GM23338 (cell line): ENCODE data around the gene GALNT6.

Experiments used
- CREB1 ChIP-seq: fragments of 250-450 bp; sonication (Bioruptor Pico); IDR thresholded peaks from 2 replicates; pipeline ENCODE4 v1.5.0; 2020; ENCODE audit warnings: low read depth, mild to moderate bottlenecking, moderate library complexity
- ETS1 ChIP-seq: IDR thresholded peaks from 2 replicates; pipeline ENCODE4 v1.6.1; 2016; ENCODE audit warnings: antibody characterized with exemption
- EZH2 ChIP-seq: fragments of 200-600 bp; sonication (generic); IDR thresholded peaks from one replicate; pipeline ENCODE4 v1.8.0; 2017; ENCODE audit warnings: antibody characterized with exemption, mild to moderate bottlenecking, low read depth; ENCODE audit not compliant: unreplicated experiment
- EZH2phosphoT487 ChIP-seq: fragments of 200-600 bp; sonication (generic); IDR thresholded peaks from one replicate; pipeline ENCODE4 v1.8.1; 2018; ENCODE audit warnings: antibody characterized with exemption; ENCODE audit not compliant: unreplicated experiment
- JUNB ChIP-seq: IDR thresholded peaks from one replicate; pipeline ENCODE4 v1.6.1; 2016; ENCODE audit warnings: antibody characterized with exemption; ENCODE audit not compliant: unreplicated experiment
- NANOG ChIP-seq: IDR thresholded peaks from 2 replicates; pipeline ENCODE4 v1.6.1; 2016; ENCODE audit warnings: antibody characterized with exemption, borderline replicate concordance
- POLR2AphosphoS5 ChIP-seq: IDR thresholded peaks from 2 replicates; pipeline ENCODE4 v1.6.1; 2016; ENCODE audit warnings: antibody characterized with exemption, low read depth
- STAT1 ChIP-seq: IDR thresholded peaks from one replicate; pipeline ENCODE4 v1.6.1; 2016; ENCODE audit warnings: antibody characterized with exemption; ENCODE audit not compliant: unreplicated experiment
- ZNF331 ChIP-seq: fragments of 250-450 bp; sonication (Bioruptor Pico); IDR thresholded peaks from 2 replicates; pipeline ENCODE4 v1.5.0; 2020; ENCODE audit warnings: low read depth, mild to moderate bottlenecking, moderate library complexity
- TF ChIP-seq, protein P1 (sequence below), 2 experiments: fragments of 200-600 bp in 1 of 2; sonication (generic) in 1 of 2; conservative IDR thresholded peaks; 2 replicates each; pipeline versions ENCODE4 v1.5.1 to v1.6.1; 2016 to 2017; ENCODE audit warnings: antibody characterized with exemption in 2 of 2, low read depth in 2 of 2, mild to moderate bottlenecking in 2 of 2, moderate library complexity in 1 of 2

DNA sequence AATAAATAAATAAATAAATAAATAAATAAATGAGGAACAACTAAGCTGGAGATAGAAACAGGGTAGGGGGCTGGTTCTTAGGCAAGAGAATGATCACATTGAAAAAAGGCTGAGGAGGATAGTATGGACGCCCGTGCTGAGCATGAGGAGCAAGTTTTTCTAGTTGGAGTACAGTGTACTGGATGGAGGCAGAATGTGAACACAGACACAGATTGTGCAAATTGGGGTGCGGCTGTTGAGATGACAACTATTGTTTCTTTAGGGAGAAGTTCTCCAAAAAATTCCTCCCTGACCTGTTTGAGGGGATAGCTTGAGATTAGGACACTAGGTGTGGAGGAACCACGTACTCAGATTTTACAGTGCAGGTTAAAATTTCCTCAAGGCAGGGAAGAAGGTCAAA, 66.3 kb downstream of the GALNT6 start:
- no peak for TF ChIP-seq EZH2
- TF ChIP-seq POLR2AphosphoS5: no peak
- no peak for TF ChIP-seq ZNF331 (CRISPR knock-in tag)
- TF ChIP-seq, protein P1, sequence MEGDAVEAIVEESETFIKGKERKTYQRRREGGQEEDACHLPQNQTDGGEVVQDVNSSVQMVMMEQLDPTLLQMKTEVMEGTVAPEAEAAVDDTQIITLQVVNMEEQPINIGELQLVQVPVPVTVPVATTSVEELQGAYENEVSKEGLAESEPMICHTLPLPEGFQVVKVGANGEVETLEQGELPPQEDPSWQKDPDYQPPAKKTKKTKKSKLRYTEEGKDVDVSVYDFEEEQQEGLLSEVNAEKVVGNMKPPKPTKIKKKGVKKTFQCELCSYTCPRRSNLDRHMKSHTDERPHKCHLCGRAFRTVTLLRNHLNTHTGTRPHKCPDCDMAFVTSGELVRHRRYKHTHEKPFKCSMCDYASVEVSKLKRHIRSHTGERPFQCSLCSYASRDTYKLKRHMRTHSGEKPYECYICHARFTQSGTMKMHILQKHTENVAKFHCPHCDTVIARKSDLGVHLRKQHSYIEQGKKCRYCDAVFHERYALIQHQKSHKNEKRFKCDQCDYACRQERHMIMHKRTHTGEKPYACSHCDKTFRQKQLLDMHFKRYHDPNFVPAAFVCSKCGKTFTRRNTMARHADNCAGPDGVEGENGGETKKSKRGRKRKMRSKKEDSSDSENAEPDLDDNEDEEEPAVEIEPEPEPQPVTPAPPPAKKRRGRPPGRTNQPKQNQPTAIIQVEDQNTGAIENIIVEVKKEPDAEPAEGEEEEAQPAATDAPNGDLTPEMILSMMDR (conservative IDR thresholded peaks at IDR 0.05; ENCODE audit: low read depth in 2 of 2): no peak
- no peak for TF ChIP-seq STAT1
- TF ChIP-seq NANOG: no peak
- TF ChIP-seq EZH2phosphoT487: no peak
- no peak for TF ChIP-seq JUNB
- TF ChIP-seq ETS1: no peak
- TF ChIP-seq CREB1 (CRISPR knock-in tag): no peak
